Panc1 (cell line): ENCODE data around the gene SIK3. TPM values are rescaled to one million over a fixed set of nuclear protein-coding genes. Genes with fewer than 3 reads are reported as not detected.

Experiments used
- ATAC-seq: fragments of 200-7000 bp; cut with Tn5 transposase; 2 replicates; pipeline ENCODE4 v1.9.1; 2020; ENCODE audit warnings: mild to moderate bottlenecking, moderate library complexity
- BruUV-seq: library from RNA; stranded (reverse); fragments of 400-500 nt; replicated peaks from 2 replicates; lab custom pipeline; 2021; lab: Mats Ljungman, UMichigan
- CTCF ChIA-PET: fragments of 300-600 bp; sonication (Branson Sonifier 250); formaldehyde crosslinking; loops from one replicate; lab custom pipeline; 2022; ENCODE audit warnings: antibody characterized with exemption; lab: Charles Lee
- POLR2A ChIA-PET: fragments of 300-600 bp; sonication (Branson Sonifier 250); formaldehyde crosslinking; loops from one replicate; lab custom pipeline; 2022; ENCODE audit warnings: antibody characterized with exemption; lab: Charles Lee
- DNase-seq: peaks from one replicate; pipeline ENCODE4 v3.0.0-alpha.2; 2010; ENCODE audit warnings: low read depth, low spot score
- H3K27ac ChIP-seq: 2 replicates; pipeline ENCODE4 v1.5.1; 2011; ENCODE audit warnings: mild to moderate bottlenecking, low read length, inconsistent platforms
- H3K27me3 ChIP-seq: fragments of 200-500 bp; sonication (Bioruptor generic); 2 replicates; pipeline ENCODE4 v1.6.0; 2014; ENCODE audit warnings: low read length, inconsistent platforms; ENCODE audit not compliant: control insufficient read depth, insufficient read depth
- H3K36me3 ChIP-seq: fragments of 200-500 bp; sonication (Bioruptor generic); 2 replicates; pipeline ENCODE4 v1.5.1; 2014; ENCODE audit warnings: inconsistent platforms, mild to moderate bottlenecking, low read length, moderate library complexity; ENCODE audit not compliant: control insufficient read depth, insufficient read depth
- H3K4me1 ChIP-seq: 2 replicates; pipeline ENCODE4 v1.5.1; 2011; ENCODE audit warnings: inconsistent platforms, mild to moderate bottlenecking, low read length, moderate library complexity; ENCODE audit not compliant: control insufficient read depth, insufficient read depth
- H3K4me3 ChIP-seq, 2 experiments: 2 replicates each; pipeline ENCODE4 v1.5.1; 2011 to 2012; ENCODE audit warnings: low read depth in 2 of 2, low read length in 2 of 2, mild to moderate bottlenecking in 2 of 2, inconsistent platforms in 1 of 2, moderate library complexity in 1 of 2
- H3K9me3 ChIP-seq: fragments of 200-500 bp; sonication (Bioruptor generic); 2 replicates; pipeline ENCODE4 v1.5.1; 2014; ENCODE audit warnings: low read depth, mild to moderate bottlenecking, inconsistent platforms, low read length, moderate library complexity; ENCODE audit not compliant: control insufficient read depth, insufficient read depth
- CTCF ChIP-seq: fragments of 450-650 bp; IDR thresholded peaks from 2 replicates; pipeline ENCODE4 v1.5.1; 2017; ENCODE audit warnings: mild to moderate bottlenecking
- POLR2AphosphoS5 ChIP-seq: IDR thresholded peaks from 2 replicates; pipeline ENCODE4 v1.6.1; 2012; ENCODE audit warnings: mild to moderate bottlenecking, low read depth, low read length, moderate library complexity
- SIN3A ChIP-seq: IDR thresholded peaks from 2 replicates; pipeline ENCODE4 v1.6.1; 2012; ENCODE audit warnings: low read depth, mild to moderate bottlenecking, low read length, moderate library complexity, borderline replicate concordance; ENCODE audit not compliant: insufficient read depth
- TCF7L2 ChIP-seq: IDR thresholded peaks from 2 replicates; pipeline ENCODE4 v1.6.1; 2011; ENCODE audit warnings: mild to moderate bottlenecking, low read depth, low read length, inconsistent platforms
- in situ Hi-C: cut with HindIII; loops from 2 replicates; pipeline ENCODE4 v1.10.0; 2016; ENCODE audit warnings: low sequenced_read_pairs, low pct_unique_long_range_greater_than_20kb
- intact Hi-C: fragments of 100-400 bp; cut with micrococcal nuclease; formaldehyde crosslinking; loops from one replicate; pipeline ENCODE4 v1.10.0; 2022; ENCODE audit not compliant: unreplicated experiment
- total RNA-seq: library from RNA; stranded (reverse); gene quantifications from one replicate; pipeline ENCODE4 v1.2.1, GENCODE V29; 2021; ENCODE audit not compliant: unreplicated experiment
- TF ChIP-seq, protein P1 (sequence below), 2 experiments: IDR thresholded peaks; 2 replicates each; pipeline ENCODE4 v1.6.1; 2011 to 2012; ENCODE audit warnings: low read depth in 2 of 2, control low read depth in 1 of 2, low read length in 1 of 2, mild to moderate bottlenecking in 1 of 2, moderate library complexity in 1 of 2; ENCODE audit not compliant: insufficient read depth in 1 of 2

Gene SIK3
- total RNA-seq, 1 experiment from 2014 or later = 39.7 TPM

DNA sequence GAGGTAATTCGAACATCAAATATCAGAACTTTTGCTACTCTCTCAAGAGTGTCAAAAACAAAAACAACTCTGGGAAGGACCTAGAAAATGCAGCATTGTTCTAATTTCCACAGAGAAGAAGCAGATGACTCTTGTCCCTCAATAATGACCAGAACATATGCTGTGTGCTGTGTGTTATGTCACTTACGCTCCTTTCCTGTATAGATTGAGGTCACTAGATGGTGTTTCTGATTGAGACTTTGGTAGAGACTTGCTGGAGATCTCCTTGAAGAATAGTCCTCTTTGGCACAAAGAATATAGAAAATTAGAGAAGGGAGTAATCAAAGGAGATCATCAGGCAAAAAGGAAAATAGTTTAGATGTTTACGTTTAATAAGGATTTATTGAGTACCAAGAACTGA is 2.3 kb upstream of the SIK3 start:
- no peaks in the 10 kb centered on the region for H3K9me3 ChIP-seq
- no peak for ATAC-seq
- TF ChIP-seq POLR2AphosphoS5 = no peak
- TF ChIP-seq, protein P1, sequence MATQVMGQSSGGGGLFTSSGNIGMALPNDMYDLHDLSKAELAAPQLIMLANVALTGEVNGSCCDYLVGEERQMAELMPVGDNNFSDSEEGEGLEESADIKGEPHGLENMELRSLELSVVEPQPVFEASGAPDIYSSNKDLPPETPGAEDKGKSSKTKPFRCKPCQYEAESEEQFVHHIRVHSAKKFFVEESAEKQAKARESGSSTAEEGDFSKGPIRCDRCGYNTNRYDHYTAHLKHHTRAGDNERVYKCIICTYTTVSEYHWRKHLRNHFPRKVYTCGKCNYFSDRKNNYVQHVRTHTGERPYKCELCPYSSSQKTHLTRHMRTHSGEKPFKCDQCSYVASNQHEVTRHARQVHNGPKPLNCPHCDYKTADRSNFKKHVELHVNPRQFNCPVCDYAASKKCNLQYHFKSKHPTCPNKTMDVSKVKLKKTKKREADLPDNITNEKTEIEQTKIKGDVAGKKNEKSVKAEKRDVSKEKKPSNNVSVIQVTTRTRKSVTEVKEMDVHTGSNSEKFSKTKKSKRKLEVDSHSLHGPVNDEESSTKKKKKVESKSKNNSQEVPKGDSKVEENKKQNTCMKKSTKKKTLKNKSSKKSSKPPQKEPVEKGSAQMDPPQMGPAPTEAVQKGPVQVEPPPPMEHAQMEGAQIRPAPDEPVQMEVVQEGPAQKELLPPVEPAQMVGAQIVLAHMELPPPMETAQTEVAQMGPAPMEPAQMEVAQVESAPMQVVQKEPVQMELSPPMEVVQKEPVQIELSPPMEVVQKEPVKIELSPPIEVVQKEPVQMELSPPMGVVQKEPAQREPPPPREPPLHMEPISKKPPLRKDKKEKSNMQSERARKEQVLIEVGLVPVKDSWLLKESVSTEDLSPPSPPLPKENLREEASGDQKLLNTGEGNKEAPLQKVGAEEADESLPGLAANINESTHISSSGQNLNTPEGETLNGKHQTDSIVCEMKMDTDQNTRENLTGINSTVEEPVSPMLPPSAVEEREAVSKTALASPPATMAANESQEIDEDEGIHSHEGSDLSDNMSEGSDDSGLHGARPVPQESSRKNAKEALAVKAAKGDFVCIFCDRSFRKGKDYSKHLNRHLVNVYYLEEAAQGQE (IDR thresholded peaks at IDR 0.05; ENCODE audit: insufficient read depth in 1 of 2, low read depth in 2 of 2, low read length in 1 of 2) = no peak
- no peak for TF ChIP-seq CTCF
- TF ChIP-seq TCF7L2 = no peak
- TF ChIP-seq SIN3A = no peak
- H3K27ac ChIP-seq = no peak overlapping the region
- H3K4me1 ChIP-seq = peaks cover 23% of the 10 kb centered on the region
- POLR2A ChIA-PET = no interaction called here
- DNase-seq = no peak
- no TSS peak for BruUV-seq
- CTCF ChIA-PET = interaction anchor here (0.7 kb wide), 1 partner anchor 145 kb away, joined by 12 read pairs; no protein-coding TSS in a partner anchor
- no peak overlapping the region for H3K4me3 ChIP-seq
- no peaks in the 10 kb centered on the region for H3K36me3 ChIP-seq
- intact Hi-C loops = no loop called here
- no peaks in the 10 kb centered on the region for H3K27me3 ChIP-seq
- in situ Hi-C loops = no loop called here

DNA sequence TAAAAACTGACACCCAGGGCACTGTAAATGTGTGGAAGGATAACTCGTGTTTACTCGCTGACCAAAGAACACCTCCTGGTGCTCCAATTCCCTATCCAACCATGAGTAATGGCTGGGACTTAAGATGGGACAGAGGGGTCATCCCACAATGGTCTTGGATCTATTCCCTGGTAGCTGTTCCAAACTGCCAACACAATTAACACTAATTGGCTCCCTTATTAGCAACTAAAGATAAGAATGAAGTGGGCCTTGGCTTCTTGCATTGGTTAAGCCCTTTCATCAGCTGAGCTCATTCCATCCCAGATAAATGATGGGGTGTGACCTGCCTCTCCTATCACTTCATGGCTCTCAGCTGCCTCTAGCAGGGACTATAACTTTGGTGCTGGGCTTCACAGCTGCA is 1.5 kb upstream of the SIK3 start:
- BruUV-seq = no TSS peak
- in situ Hi-C loops = no loop called here

More for the DNA sequence above, 1.5 kb upstream of the SIK3 start:
- peaks cover 31% of the 10 kb centered on the region for H3K4me1 ChIP-seq
- ChIA-PET POLR2A (interaction anchor here (0.6 to 0.7 kb wide), 2 partner anchors 26 to 264 kb away, joined by 3 read pairs; no protein-coding TSS in a partner anchor), CTCF (interaction anchor here (0.6 to 0.7 kb wide), 3 partner anchors 144 to 308 kb away, joined by 3 to 12 read pairs (median 3); partner anchors contain the start of gene APOA5)
- no peaks in the 10 kb centered on the region for H3K36me3 ChIP-seq
- no peaks in the 10 kb centered on the region for H3K27me3 ChIP-seq
- TF ChIP-seq CTCF (no peak), SIN3A (no peak), TCF7L2 (no peak), POLR2AphosphoS5 (no peak)
- TF ChIP-seq, protein P1 (IDR thresholded peaks at IDR 0.05; ENCODE audit: insufficient read depth in 1 of 2, low read depth in 2 of 2, low read length in 1 of 2) = no peak
- intact Hi-C loops = no loop called here
- no peak overlapping the region for H3K4me3 ChIP-seq
- ATAC-seq = no peak
- no peak for DNase-seq
- peak overlapping the region; percentile 97; the same call in 1 of the 2 replicates for H3K27ac ChIP-seq
- H3K9me3 ChIP-seq = no peaks in the 10 kb centered on the region
